Measurements from ENCODE around the gene CFAP77. TPM values are rescaled to one million over a fixed set of nuclear protein-coding genes. Genes with fewer than 3 reads are reported as not detected.

Gene CFAP77
- polyA plus RNA-seq, 1 donor from 2014 or later, result not detected

- Histone ChIP-seq H3K4me2 (ENCODE audit: low read length) (no peak overlapping the region), H3K4me3 (ENCODE audit: low read length) (no peak overlapping the region), H3K36me3 (ENCODE audit: insufficient read depth, low read length) (no peaks in the 10 kb centered on the region), H3K27ac (ENCODE audit: low read length) (no peak overlapping the region), H3F3A (ENCODE audit: insufficient read depth, low read length, poor library complexity, severe bottlenecking) (no peaks in the 10 kb centered on the region), H3K9me3 (ENCODE audit: low read length) (no peaks in the 10 kb centered on the region), H3K79me2 (replicated peaks; ENCODE audit: insufficient read depth, low read length) (no peaks in the 10 kb centered on the region), H3K27me3 (ENCODE audit: insufficient read depth, low read depth, low read length) (no peaks in the 10 kb centered on the region), H3K9ac (ENCODE audit: low read length) (no peak overlapping the region), H3K9me2 (ENCODE audit: insufficient read depth, low read length) (no peaks in the 10 kb centered on the region), H4K20me1 (ENCODE audit: insufficient read depth) (no peaks in the 10 kb centered on the region), H2AFZ (ENCODE audit: low read depth, low read length) (no peak overlapping the region)
- no peak for TF ChIP-seq TAF1 (IDR thresholded peaks at IDR 0.05; ENCODE audit: low read depth)
- TF ChIP-seq RAD21 (conservative IDR thresholded peaks at IDR 0.05), result no peak
- no peak for TF ChIP-seq CTCF (IDR thresholded peaks at IDR 0.05; ENCODE audit: poor library complexity, severe bottlenecking)
- no peak for TF ChIP-seq EZH2 (IDR thresholded peaks at IDR 0.05; ENCODE audit: borderline replicate concordance, insufficient read depth, low read length, poor library complexity, severe bottlenecking)
- no peak for TF ChIP-seq REST (IDR thresholded peaks at IDR 0.05; ENCODE audit: borderline replicate concordance)
- TF ChIP-seq POLR2AphosphoS5 (IDR thresholded peaks at IDR 0.05), result no peak
- no peak for TF ChIP-seq SMC3 (conservative IDR thresholded peaks at IDR 0.05; ENCODE audit: poor library complexity)
- TF ChIP-seq MXI1 (conservative IDR thresholded peaks at IDR 0.05; ENCODE audit: poor library complexity, severe bottlenecking), result no peak
- no peak for TF ChIP-seq EP300 (conservative IDR thresholded peaks at IDR 0.05; ENCODE audit: poor library complexity, severe bottlenecking)
These were observed 46.2 kb downstream of the CFAP77 start for GRCh38 chr9:132456241-132456640.

- TF ChIP-seq TAF1 (IDR thresholded peaks at IDR 0.05; ENCODE audit: low read depth), result no peak
- TF ChIP-seq SMC3 (conservative IDR thresholded peaks at IDR 0.05; ENCODE audit: poor library complexity), result no peak
- no peak for TF ChIP-seq POLR2AphosphoS5 (IDR thresholded peaks at IDR 0.05)
- TF ChIP-seq CTCF (IDR thresholded peaks at IDR 0.05; ENCODE audit: poor library complexity, severe bottlenecking), result no peak
- no peak for TF ChIP-seq EZH2 (IDR thresholded peaks at IDR 0.05; ENCODE audit: borderline replicate concordance, insufficient read depth, low read length, poor library complexity, severe bottlenecking)
- TF ChIP-seq EP300 (conservative IDR thresholded peaks at IDR 0.05; ENCODE audit: poor library complexity, severe bottlenecking), result no peak
- no peak for TF ChIP-seq RAD21 (conservative IDR thresholded peaks at IDR 0.05)
- no peak for TF ChIP-seq REST (IDR thresholded peaks at IDR 0.05; ENCODE audit: borderline replicate concordance)
- TF ChIP-seq MXI1 (conservative IDR thresholded peaks at IDR 0.05; ENCODE audit: poor library complexity, severe bottlenecking), result no peak
These were observed 47.7 kb downstream of the CFAP77 start for GRCh38 chr9:132457504-132458236.

More at GRCh38 chr9:132457504-132458236, 47.7 kb downstream of the CFAP77 start:
- Histone ChIP-seq H3K9me2 (ENCODE audit: insufficient read depth, low read length) (no peaks in the 10 kb centered on the region), H3K36me3 (ENCODE audit: insufficient read depth, low read length) (no peaks in the 10 kb centered on the region), H3K27ac (ENCODE audit: low read length) (no peak overlapping the region), H3K27me3 (ENCODE audit: insufficient read depth, low read depth, low read length) (no peaks in the 10 kb centered on the region), H3K79me2 (replicated peaks; ENCODE audit: insufficient read depth, low read length) (no peaks in the 10 kb centered on the region), H3F3A (ENCODE audit: insufficient read depth, low read length, poor library complexity, severe bottlenecking) (no peaks in the 10 kb centered on the region), H2AFZ (ENCODE audit: low read depth, low read length) (no peak overlapping the region), H3K4me3 (ENCODE audit: low read length) (no peak overlapping the region), H4K20me1 (ENCODE audit: insufficient read depth) (no peaks in the 10 kb centered on the region), H3K9ac (ENCODE audit: low read length) (no peak overlapping the region), H3K9me3 (ENCODE audit: low read length) (no peaks in the 10 kb centered on the region), H3K4me2 (ENCODE audit: low read length) (no peak overlapping the region)
